A549 (cell line): Measurements from ENCODE around the gene C12orf42. TPM values are rescaled to one million over a fixed set of nuclear protein-coding genes. Genes with fewer than 3 reads are reported as not detected.

Experiments
- ATAC-seq, 2 experiments: fragments of 200-7000 bp in 1 of 2; fragments of >200 bp in 1 of 2; cut with Nextera tagmentation in 1 of 2; cut with Tn5 transposase in 1 of 2; 3 replicates each; pipeline versions ENCODE4 v1.8.0 to v1.9.1; 2018 to 2020; ENCODE audit warnings: mild to moderate bottlenecking in 1 of 2, moderate library complexity in 1 of 2
- CTCF ChIA-PET: fragments of 300-600 bp; sonication (Branson Sonifier 250); formaldehyde crosslinking; extraction: SDS; loops from one replicate; lab custom pipeline; 2021; ENCODE audit warnings: antibody characterized with exemption, inconsistent platforms; lab: Yijun Ruan, JAX
- POLR2A ChIA-PET: fragments of 350-600 bp; formaldehyde crosslinking; extraction: SDS; loops from one replicate; lab custom pipeline; 2021; ENCODE audit warnings: antibody characterized with exemption, inconsistent platforms; lab: Yijun Ruan, JAX
- DNase-seq, 2 experiments: peaks; one replicate each; pipeline versions ENCODE4 v3.0.0 to v3.0.0-alpha.2; 2011 to 2016; ENCODE audit warnings: low read depth in 1 of 2, low spot score in 1 of 2
- FAIRE-seq: peaks from 2 replicates; lab custom pipeline; 2011; peaks lifted over from hg19 to GRCh38; lab: Jason Lieb, UNC
- H3K27ac ChIP-seq, 2 experiments: fragments of >200 bp; sonication (Bioruptor Twin); formaldehyde crosslinking; 3 replicates each; pipeline ENCODE4 v1.5.1; 2016 to 2017
- H3K4me1 ChIP-seq: fragments of >200 bp; sonication (Bioruptor Twin); formaldehyde crosslinking; 3 replicates; pipeline ENCODE4 v1.6.1; 2016
- H3K4me2 ChIP-seq: fragments of >200 bp; sonication (Bioruptor Twin); formaldehyde crosslinking; 3 replicates; pipeline ENCODE4 v1.6.1; 2016
- H3K4me3 ChIP-seq: fragments of >200 bp; sonication (Bioruptor Twin); formaldehyde crosslinking; 3 replicates; pipeline ENCODE4 v1.5.1; 2016
- H3K9me3 ChIP-seq: fragments of >200 bp; sonication (Bioruptor Twin); formaldehyde crosslinking; 3 replicates; pipeline ENCODE4 v1.6.1; 2016
- ATOH8 ChIP-seq: fragments of 250-450 bp; sonication (Bioruptor Pico); IDR thresholded peaks from 2 replicates; pipeline ENCODE4 v1.5.0; 2020; ENCODE audit warnings: low read depth, mild to moderate bottlenecking, moderate library complexity
- BHLHE40 ChIP-seq: IDR thresholded peaks from 2 replicates; pipeline ENCODE4 v1.6.1; 2012; ENCODE audit warnings: low read depth, low read length, inconsistent platforms
- CBX8 ChIP-seq: fragments of 200-600 bp; sonication (generic); IDR thresholded peaks from 2 replicates; pipeline ENCODE4 v1.6.1; 2016
- CEBPB ChIP-seq, 2 experiments: fragments of >200 bp in 1 of 2; sonication (Bioruptor Twin) in 1 of 2; formaldehyde crosslinking in 1 of 2; IDR thresholded peaks; 2 replicates each; pipeline ENCODE4 v1.6.1; 2012 to 2016
- CHD4 ChIP-seq: fragments of 200-600 bp; sonication (generic); IDR thresholded peaks from 2 replicates; pipeline ENCODE4 v1.6.1; 2016; ENCODE audit warnings: antibody characterized with exemption, mild to moderate bottlenecking, borderline replicate concordance
- E2F6 ChIP-seq: IDR thresholded peaks from 2 replicates; pipeline ENCODE4 v1.6.1; 2012; ENCODE audit warnings: low read depth, borderline replicate concordance
- EHF ChIP-seq: fragments of 250-450 bp; sonication (Bioruptor Pico); IDR thresholded peaks from 2 replicates; pipeline ENCODE4 v1.5.0; 2020; ENCODE audit warnings: mild to moderate bottlenecking
- FOSL2 ChIP-seq, 2 experiments: fragments of 450-650 bp in 1 of 2; fragments of >200 bp in 1 of 2; sonication (Bioruptor Twin) in 1 of 2; formaldehyde crosslinking; IDR thresholded peaks; 2 replicates each; pipeline versions ENCODE4 v1.5.0 to v1.6.1; 2016 to 2020; ENCODE audit warnings: mild to moderate bottlenecking in 1 of 2, moderate library complexity in 1 of 2
- FOXS1 ChIP-seq: fragments of 250-450 bp; sonication (Bioruptor Pico); IDR thresholded peaks from 2 replicates; pipeline ENCODE4 v1.5.0; 2020; ENCODE audit warnings: mild to moderate bottlenecking, moderate library complexity
- HEYL ChIP-seq: fragments of 250-450 bp; sonication (Bioruptor Pico); IDR thresholded peaks from 2 replicates; pipeline ENCODE4 v1.8.0; 2021; ENCODE audit warnings: mild to moderate bottlenecking, moderate library complexity
- HOXB5 ChIP-seq: fragments of 250-450 bp; sonication (Bioruptor Pico); IDR thresholded peaks from 2 replicates; pipeline ENCODE4 v1.5.0; 2020; ENCODE audit warnings: mild to moderate bottlenecking, moderate library complexity
- JUN ChIP-seq, 2 experiments: fragments of >200 bp; sonication (Bioruptor Twin); formaldehyde crosslinking; IDR thresholded peaks; 2 replicates in 1 of 2; 3 replicates in 1 of 2; pipeline ENCODE4 v1.6.1; 2016 to 2017
- MAFK ChIP-seq: fragments of 450-650 bp; IDR thresholded peaks from 2 replicates; pipeline ENCODE4 v1.6.1; 2014; ENCODE audit not compliant: partially characterized antibody
- MAX ChIP-seq: IDR thresholded peaks from 2 replicates; pipeline ENCODE4 v1.6.1; 2012
- NR3C1 ChIP-seq: fragments of >200 bp; sonication (Bioruptor Twin); formaldehyde crosslinking; IDR thresholded peaks from 3 replicates; pipeline ENCODE4 v1.6.1; 2017
- POLR2A ChIP-seq: IDR thresholded peaks from 2 replicates; pipeline ENCODE4 v1.6.1; 2012; ENCODE audit warnings: mild to moderate bottlenecking, low read length
- POLR2AphosphoS2 ChIP-seq: conservative IDR thresholded peaks from 2 replicates; pipeline ENCODE4 v1.6.1; 2012; ENCODE audit warnings: low read length, improper control_type of control experiment, inconsistent platforms
- RAD21 ChIP-seq, 2 experiments: fragments of >200 bp in 1 of 2; sonication (Bioruptor Twin) in 1 of 2; formaldehyde crosslinking in 1 of 2; IDR thresholded peaks in 1 of 2; conservative IDR thresholded peaks in 1 of 2; 2 replicates in 1 of 2; 3 replicates in 1 of 2; pipeline ENCODE4 v1.6.1; 2012 to 2018; ENCODE audit warnings: inconsistent platforms in 1 of 2
- RCOR1 ChIP-seq: fragments of 150-350 bp; IDR thresholded peaks from 2 replicates; pipeline ENCODE4 v1.6.1; 2014; ENCODE audit warnings: antibody characterized with exemption, low read length, low read depth
- TFCP2L1 ChIP-seq: fragments of 250-450 bp; sonication (Bioruptor Pico); IDR thresholded peaks from 2 replicates; pipeline ENCODE4 v1.5.0; 2021; ENCODE audit warnings: mild to moderate bottlenecking
- WGBS: methylation state at CpG from one replicate; pipeline ENCODE4 v1.1.6; 2017; ENCODE audit errors: missing lambda C conversion rate; 5-methylcytosine and 5-hydroxymethylcytosine counted together
- polyA plus RNA-seq, 4 experiments: library from polyadenylated mRNA; depleted of rRNA in 3 of 4; stranded (reverse); fragments of >200 nt; fragmentation: RNase III in 1 of 4; extraction: RNeasy Plus Mini Kit Qiagen cat#74134 plus additional on column Dnase treatment in 1 of 4; gene quantifications; 2 replicates in 3 of 4; 3 replicates in 1 of 4; pipeline ENCODE4 v1.2.3, GENCODE V29; 2011 to 2017
- TF ChIP-seq, protein P1 (sequence below): fragments of 450-650 bp; IDR thresholded peaks from 2 replicates; pipeline ENCODE4 v1.6.1; 2014; ENCODE audit warnings: antibody characterized with exemption
- TF ChIP-seq, protein P2 (sequence below): fragments of >200 bp; sonication (Bioruptor Twin); formaldehyde crosslinking; IDR thresholded peaks from 2 replicates; pipeline ENCODE4 v1.6.1; 2016

The C12orf42 gene
- polyA plus RNA-seq, 2 of the 4 experiments (the other 2 are of a cell fraction) = not detected

GRCh38 chr12:103333676-103334075 lies 162.1 kb downstream of the C12orf42 start:
- H3K4me1 ChIP-seq = no peaks in the 10 kb centered on the region
- ChIA-PET CTCF (interaction anchor here (0.7 kb wide), 1 partner anchor 10 kb away, joined by 3 read pairs; no protein-coding TSS in a partner anchor), POLR2A (no interaction called here)
- H3K4me3 ChIP-seq = no peak overlapping the region
- TF ChIP-seq TFCP2L1 (CRISPR knock-in tag) = no peak
- no peak for TF ChIP-seq JUN (IDR thresholded peaks at IDR 0.05)
- TF ChIP-seq, protein P1, sequence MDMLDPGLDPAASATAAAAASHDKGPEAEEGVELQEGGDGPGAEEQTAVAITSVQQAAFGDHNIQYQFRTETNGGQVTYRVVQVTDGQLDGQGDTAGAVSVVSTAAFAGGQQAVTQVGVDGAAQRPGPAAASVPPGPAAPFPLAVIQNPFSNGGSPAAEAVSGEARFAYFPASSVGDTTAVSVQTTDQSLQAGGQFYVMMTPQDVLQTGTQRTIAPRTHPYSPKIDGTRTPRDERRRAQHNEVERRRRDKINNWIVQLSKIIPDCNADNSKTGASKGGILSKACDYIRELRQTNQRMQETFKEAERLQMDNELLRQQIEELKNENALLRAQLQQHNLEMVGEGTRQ = no peak
- no peak for TF ChIP-seq HOXB5
- TF ChIP-seq HEYL (CRISPR knock-in tag) = no peak
- no peak for TF ChIP-seq CEBPB (IDR thresholded peaks at IDR 0.05)
- TF ChIP-seq POLR2AphosphoS2 = no peak
- TF ChIP-seq NR3C1 = no peak
- no peak for TF ChIP-seq RCOR1
- no peak for TF ChIP-seq E2F6
- TF ChIP-seq MAFK = no peak
- TF ChIP-seq MAX = no peak
- 49% methylated on average over 1 of the region's 1 CpG for WGBS
- no peak overlapping the region for H3K4me2 ChIP-seq
- ATAC-seq (no peak), DNase-seq (no peak), FAIRE-seq (no peak)
- no peaks in the 10 kb centered on the region for H3K9me3 ChIP-seq
- H3K27ac ChIP-seq = no peak overlapping the region

- 73% methylated on average over 4 of the region's 4 CpGs for WGBS
Measured at GRCh38 chr12:103331643-103332042, 164.1 kb downstream of the C12orf42 start.

More at GRCh38 chr12:103331643-103332042, 164.1 kb downstream of the C12orf42 start:
- CTCF ChIA-PET = no interaction called here
- H3K4me3 ChIP-seq = no peak overlapping the region
- H3K4me2 ChIP-seq = no peak overlapping the region
- no peaks in the 10 kb centered on the region for H3K4me1 ChIP-seq
- no peak overlapping the region for H3K27ac ChIP-seq
- peak in 1 of 2 experiments; percentile 61; a peak in 2 of 6 replicates for ATAC-seq
- no peak for TF ChIP-seq BHLHE40
- TF ChIP-seq, protein P2, sequence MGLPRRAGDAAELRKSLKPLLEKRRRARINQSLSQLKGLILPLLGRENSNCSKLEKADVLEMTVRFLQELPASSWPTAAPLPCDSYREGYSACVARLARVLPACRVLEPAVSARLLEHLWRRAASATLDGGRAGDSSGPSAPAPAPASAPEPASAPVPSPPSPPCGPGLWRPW = no peak
- no peak for TF ChIP-seq MAX
- no peak for TF ChIP-seq POLR2A
- no peak for TF ChIP-seq RAD21 (conservative IDR thresholded peaks at IDR 0.05 in 1 of 2, IDR thresholded peaks at IDR 0.05 in 1 of 2)
- TF ChIP-seq E2F6 = no peak
- TF ChIP-seq FOSL2 (IDR thresholded peaks at IDR 0.05) = no peak
- TF ChIP-seq FOSL2 (CRISPR knock-in tag; IDR thresholded peaks at IDR 0.05) = no peak
- no peak for TF ChIP-seq CBX8
- no peak for TF ChIP-seq CHD4
- no peak for TF ChIP-seq EHF (CRISPR knock-in tag)
- no peak for TF ChIP-seq FOXS1
- TF ChIP-seq ATOH8 = no peak
- TF ChIP-seq, all 56 proteins: peak for 0
- DNase-seq (no peak), FAIRE-seq (no peak)
- POLR2A ChIA-PET = no interaction called here
- H3K9me3 ChIP-seq = no peaks in the 10 kb centered on the region
